ENCODE data around the gene ATPAF1.

DNA sequence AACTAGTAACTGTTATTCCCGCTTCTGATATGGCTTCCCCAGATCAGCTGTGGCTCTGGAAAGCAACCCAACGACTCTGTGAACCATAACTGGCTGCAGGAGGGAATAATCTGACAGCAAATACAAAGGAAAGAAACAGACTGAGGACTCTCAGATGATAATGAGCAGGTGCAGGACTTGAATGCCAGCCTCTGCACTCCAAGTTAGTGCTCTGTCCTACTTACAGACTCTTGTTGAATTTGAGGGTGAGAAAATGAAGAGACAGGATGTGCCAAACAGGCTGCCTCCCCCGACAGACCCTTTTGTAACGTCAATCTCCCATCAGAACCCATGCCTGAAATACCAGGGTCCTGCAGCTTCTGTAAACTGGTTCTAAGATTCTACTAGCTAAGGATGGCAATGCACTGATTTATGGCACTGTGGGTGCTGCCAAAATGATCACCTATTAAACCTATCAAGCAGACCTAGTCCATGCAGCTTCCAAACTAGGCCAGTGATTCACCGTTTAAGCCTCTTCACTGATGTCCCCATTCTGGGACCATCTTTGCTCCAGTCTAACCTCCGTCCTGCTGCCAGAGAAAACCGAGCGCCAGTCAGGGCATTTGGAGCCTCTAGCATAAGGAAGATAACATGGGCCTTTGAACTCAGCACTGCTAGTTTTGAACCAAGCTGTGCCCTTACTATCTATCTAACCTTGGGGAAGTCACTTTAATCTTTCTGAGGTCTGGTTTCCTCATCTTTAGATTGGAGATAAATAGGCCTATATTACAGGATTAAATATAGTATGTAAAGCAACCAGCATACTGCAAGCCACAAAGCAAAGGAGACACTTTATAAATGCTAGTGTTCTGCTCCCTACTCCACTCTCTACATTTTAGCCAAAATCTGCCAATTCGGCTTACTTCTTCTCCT lies 68.8 kb downstream of the ATPAF1 start:
- TF ChIP-seq, protein P1, sequence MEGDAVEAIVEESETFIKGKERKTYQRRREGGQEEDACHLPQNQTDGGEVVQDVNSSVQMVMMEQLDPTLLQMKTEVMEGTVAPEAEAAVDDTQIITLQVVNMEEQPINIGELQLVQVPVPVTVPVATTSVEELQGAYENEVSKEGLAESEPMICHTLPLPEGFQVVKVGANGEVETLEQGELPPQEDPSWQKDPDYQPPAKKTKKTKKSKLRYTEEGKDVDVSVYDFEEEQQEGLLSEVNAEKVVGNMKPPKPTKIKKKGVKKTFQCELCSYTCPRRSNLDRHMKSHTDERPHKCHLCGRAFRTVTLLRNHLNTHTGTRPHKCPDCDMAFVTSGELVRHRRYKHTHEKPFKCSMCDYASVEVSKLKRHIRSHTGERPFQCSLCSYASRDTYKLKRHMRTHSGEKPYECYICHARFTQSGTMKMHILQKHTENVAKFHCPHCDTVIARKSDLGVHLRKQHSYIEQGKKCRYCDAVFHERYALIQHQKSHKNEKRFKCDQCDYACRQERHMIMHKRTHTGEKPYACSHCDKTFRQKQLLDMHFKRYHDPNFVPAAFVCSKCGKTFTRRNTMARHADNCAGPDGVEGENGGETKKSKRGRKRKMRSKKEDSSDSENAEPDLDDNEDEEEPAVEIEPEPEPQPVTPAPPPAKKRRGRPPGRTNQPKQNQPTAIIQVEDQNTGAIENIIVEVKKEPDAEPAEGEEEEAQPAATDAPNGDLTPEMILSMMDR (conservative IDR thresholded peaks at IDR 0.05): no peak
- TF ChIP-seq EZH2 (IDR thresholded peaks at IDR 0.05; ENCODE audit: low read depth): no peak
